Choroid plexus epithelial cell (primary cell): ENCODE measurements around the gene NPHS1.

Source experiments
- DNase-seq: peaks from one replicate; pipeline ENCODE4 v3.0.0-alpha.2; 2010; ENCODE audit warnings: low read depth
- H3K4me3 ChIP-seq: 2 replicates; pipeline ENCODE4 v1.5.1; 2011; ENCODE audit warnings: low read depth, mild to moderate bottlenecking, control low read depth, low read length, moderate library complexity
- TF ChIP-seq, protein P1 (sequence below): conservative IDR thresholded peaks from 2 replicates; pipeline ENCODE4 v1.5.1; 2011; ENCODE audit warnings: low read depth, mild to moderate bottlenecking, control low read depth, inconsistent platforms, low read length, moderate library complexity

NPHS1 gene

DNA sequence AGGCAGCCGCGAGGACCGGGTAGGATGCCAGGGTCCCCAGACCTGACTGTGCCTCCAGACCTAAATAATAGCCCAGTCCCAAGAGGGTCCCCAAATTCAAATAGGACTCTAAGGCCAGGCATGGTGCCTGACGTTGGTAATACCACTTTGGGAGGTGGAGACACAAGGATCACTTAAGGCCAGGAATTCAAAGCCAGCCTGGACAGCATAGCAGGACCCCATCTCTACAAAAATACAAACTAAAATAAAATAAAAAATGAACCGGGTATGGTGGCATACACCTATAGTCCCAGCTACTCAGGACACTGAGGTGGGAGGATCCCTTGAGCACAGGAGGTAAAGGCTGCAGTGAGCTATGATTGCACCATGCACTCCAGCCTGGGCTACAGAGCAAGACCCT is 10.7 kb upstream of the NPHS1 start:
- no peak for DNase-seq
- no peak overlapping the region for H3K4me3 ChIP-seq
- TF ChIP-seq, protein P1, sequence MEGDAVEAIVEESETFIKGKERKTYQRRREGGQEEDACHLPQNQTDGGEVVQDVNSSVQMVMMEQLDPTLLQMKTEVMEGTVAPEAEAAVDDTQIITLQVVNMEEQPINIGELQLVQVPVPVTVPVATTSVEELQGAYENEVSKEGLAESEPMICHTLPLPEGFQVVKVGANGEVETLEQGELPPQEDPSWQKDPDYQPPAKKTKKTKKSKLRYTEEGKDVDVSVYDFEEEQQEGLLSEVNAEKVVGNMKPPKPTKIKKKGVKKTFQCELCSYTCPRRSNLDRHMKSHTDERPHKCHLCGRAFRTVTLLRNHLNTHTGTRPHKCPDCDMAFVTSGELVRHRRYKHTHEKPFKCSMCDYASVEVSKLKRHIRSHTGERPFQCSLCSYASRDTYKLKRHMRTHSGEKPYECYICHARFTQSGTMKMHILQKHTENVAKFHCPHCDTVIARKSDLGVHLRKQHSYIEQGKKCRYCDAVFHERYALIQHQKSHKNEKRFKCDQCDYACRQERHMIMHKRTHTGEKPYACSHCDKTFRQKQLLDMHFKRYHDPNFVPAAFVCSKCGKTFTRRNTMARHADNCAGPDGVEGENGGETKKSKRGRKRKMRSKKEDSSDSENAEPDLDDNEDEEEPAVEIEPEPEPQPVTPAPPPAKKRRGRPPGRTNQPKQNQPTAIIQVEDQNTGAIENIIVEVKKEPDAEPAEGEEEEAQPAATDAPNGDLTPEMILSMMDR, result no peak

DNA sequence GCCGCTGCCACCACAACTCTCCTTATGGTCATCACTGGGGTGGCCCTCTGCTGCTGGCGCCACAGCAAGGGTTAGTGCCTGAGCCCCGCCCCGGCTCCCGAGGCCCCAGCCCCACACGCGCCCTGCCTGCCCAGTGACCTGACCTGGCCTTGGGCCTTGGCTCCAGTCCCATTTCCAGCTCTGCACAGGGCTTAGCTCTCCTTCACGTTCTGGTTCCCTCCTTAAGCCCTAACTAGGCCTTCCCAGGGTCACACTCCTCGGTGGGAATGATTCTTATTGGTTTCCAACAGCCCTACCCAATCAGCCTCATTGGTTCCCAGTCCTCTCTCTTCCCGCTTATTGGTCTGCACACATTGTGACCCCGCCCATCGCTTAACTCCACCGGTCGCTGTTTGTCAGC is 10.2 kb upstream of the NPHS1 start:
- no peak for DNase-seq
- H3K4me3 ChIP-seq, result no peak overlapping the region
- TF ChIP-seq, protein P1, result no peak

DNA sequence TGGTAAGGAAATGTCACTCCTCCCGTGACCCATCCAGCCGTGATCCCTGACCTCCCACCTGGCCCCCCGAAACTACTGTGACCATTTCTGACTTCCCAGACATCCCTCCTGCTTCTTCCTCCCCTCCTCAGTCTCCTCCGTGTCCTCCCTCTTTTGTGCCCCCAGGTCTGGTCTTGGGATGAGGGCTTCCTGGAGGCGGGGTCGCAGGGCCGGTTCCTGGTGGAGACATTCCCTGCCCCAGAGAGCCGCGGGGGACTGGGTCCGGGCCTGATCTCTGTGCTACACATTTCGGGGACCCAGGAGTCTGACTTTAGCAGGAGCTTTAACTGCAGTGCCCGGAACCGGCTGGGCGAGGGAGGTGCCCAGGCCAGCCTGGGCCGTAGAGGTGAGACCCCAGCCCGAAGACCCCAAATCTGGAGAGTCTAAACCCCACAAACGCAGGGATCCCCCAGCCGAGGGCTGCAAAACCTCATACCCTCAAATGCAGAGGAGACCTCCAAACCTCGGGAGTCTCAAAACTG is 9.4 kb upstream of the NPHS1 start:
- no peak for DNase-seq
- TF ChIP-seq, protein P1, result no peak
- H3K4me3 ChIP-seq, result no peak overlapping the region

DNA sequence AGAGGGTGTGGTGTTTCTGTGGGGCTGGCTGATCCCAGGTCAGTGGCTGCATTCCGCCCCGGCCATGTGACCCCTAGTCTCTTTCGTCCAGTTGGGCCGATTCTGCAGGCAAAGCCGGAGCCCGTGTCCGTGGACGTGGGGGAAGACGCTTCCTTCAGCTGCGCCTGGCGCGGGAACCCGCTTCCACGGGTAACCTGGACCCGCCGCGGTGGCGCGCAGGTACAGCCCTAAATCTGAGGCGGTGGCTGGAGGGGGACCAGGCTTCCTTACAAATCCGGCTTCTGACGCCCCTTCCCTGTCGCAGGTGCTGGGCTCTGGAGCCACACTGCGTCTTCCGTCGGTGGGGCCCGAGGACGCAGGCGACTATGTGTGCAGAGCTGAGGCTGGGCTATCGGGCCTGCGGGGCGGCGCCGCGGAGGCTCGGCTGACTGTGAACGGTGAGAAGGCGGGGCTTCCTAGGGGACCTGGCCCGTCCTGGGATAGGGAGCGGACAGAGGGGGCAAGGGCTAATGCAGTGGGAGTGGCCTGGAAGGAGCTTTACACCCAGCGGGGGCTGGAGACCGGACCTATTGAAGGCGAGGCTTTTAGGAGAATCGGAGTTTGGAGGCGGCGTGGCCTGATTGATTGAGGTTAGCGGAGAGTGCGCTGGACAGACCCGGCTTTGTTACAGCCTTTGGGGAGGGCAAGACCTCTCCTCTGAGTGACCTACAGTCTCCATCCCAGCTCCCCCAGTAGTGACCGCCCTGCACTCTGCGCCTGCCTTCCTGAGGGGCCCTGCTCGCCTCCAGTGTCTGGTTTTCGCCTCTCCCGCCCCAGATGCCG is 8.7 kb upstream of the NPHS1 start:
- DNase-seq, result no peak
- no peak overlapping the region for H3K4me3 ChIP-seq
- TF ChIP-seq, protein P1, result no peak

DNA sequence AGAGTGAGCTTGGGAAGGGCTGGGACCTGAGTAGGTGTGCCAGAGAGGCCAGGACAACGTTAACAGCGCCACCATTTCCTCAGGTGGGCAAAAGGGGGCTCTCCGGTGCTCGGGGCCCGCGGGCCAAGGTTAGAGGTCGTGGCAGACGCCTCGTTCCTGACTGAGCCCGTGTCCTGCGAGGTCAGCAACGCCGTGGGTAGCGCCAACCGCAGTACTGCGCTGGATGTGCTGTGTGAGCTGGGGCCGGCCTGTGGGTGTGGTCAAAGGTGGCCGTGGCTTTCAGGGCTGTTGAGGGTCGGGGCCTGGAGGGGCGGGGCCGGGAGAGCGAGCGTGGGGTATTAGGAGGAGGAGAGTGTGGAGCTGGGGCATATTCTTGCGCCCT is 8.1 kb upstream of the NPHS1 start:
- DNase-seq, result no peak
- H3K4me3 ChIP-seq, result no peak overlapping the region
- TF ChIP-seq, protein P1, result no peak

DNA sequence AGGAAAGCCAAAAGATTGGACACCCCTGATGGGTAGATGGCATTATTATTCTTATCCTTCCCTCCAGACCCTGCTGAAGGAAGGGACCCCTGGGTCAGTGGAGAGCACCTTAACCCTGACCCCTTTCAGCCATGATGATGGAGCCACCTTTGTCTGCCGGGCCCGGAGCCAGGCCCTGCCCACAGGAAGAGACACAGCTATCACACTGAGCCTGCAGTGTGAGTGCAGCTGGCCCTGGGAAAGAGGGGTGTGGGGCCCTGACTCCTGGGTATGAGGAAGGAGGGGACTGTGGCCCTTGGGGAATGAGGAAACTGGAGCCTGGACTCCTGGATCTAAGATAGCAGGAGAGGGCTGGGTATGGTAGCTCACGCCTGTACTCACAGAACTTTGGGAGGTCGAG is 7.1 kb upstream of the NPHS1 start:
- TF ChIP-seq, protein P1, result no peak
- H3K4me3 ChIP-seq, result no peak overlapping the region
- no peak for DNase-seq

DNA sequence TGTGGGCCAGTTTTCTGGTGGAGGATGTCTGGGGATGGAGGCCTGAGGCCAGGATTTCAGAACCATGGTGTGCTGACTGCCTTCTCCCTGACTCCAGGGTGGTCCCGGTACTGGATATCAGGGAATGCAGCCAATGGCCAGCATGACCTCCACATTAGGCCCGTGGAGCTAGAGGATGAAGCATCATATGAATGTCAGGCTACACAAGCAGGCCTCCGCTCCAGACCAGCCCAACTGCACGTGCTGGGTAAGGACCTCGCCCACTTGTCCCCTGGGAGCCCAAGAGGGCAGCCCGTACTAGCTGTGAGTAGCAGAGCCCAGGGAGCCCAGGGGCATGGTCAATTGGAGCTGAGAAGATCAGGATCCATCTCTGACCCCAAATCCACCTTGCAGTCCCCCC is 6.0 kb upstream of the NPHS1 start:
- no peak for DNase-seq
- no peak overlapping the region for H3K4me3 ChIP-seq
- TF ChIP-seq, protein P1, result no peak
